Astrocyte (in vitro differentiated cells and primary cell): ENCODE data around the gene NUP160. TPM values are rescaled to one million over a fixed set of nuclear protein-coding genes. Genes with fewer than 3 reads are reported as not detected.
"Not testable (repeated sequence)": the region's sequence is repeated elsewhere in the genome, so short reads cannot be mapped to it uniquely, and the experiment has no call there.

Experiments used
- DNase-seq: peaks from one replicate; pipeline ENCODE4 v3.0.0-alpha.2; 2010; ENCODE audit warnings: low read depth
- FAIRE-seq: peaks from 2 replicates; lab custom pipeline; 2011; peaks lifted over from hg19 to GRCh38; lab: Jason Lieb, UNC
- H2AFZ ChIP-seq: 2 replicates; pipeline ENCODE4 v1.6.0; 2012; ENCODE audit warnings: low read depth, low read length, inconsistent platforms
- H3K27ac ChIP-seq: 2 replicates; pipeline ENCODE4 v1.5.1; 2011; ENCODE audit warnings: low read depth, low read length, inconsistent platforms
- H3K27me3 ChIP-seq: 2 replicates; pipeline ENCODE4 v1.6.0; 2011; ENCODE audit warnings: low read length, inconsistent platforms; ENCODE audit not compliant: insufficient read depth
- H3K36me3 ChIP-seq: 2 replicates; pipeline ENCODE4 v1.5.1; 2011; ENCODE audit warnings: low read length, inconsistent platforms; ENCODE audit not compliant: insufficient read depth
- H3K4me1 ChIP-seq: 2 replicates; pipeline ENCODE4 v1.5.1; 2011; ENCODE audit warnings: low read length, inconsistent platforms; ENCODE audit not compliant: insufficient read depth
- H3K4me2 ChIP-seq: 2 replicates; pipeline ENCODE4 v1.6.0; 2012; ENCODE audit warnings: low read length, inconsistent platforms
- H3K4me3 ChIP-seq: 2 replicates; pipeline ENCODE4 v1.5.1; 2011; ENCODE audit warnings: low read depth, mild to moderate bottlenecking, low read length, inconsistent platforms; ENCODE audit not compliant: insufficient read depth
- H3K79me2 ChIP-seq: 2 replicates; pipeline ENCODE4 v1.6.0; 2012; ENCODE audit warnings: mild to moderate bottlenecking, low read length, inconsistent platforms; ENCODE audit not compliant: insufficient read depth
- H3K9ac ChIP-seq: 2 replicates; pipeline ENCODE4 v1.6.0; 2012; ENCODE audit warnings: mild to moderate bottlenecking, low read length, inconsistent platforms
- H3K9me3 ChIP-seq: 2 replicates; pipeline ENCODE4 v1.5.1; 2012; ENCODE audit warnings: low read depth, mild to moderate bottlenecking, low read length, inconsistent platforms; ENCODE audit not compliant: insufficient read depth
- H4K20me1 ChIP-seq: 2 replicates; pipeline ENCODE4 v1.6.0; 2012; ENCODE audit warnings: low read length, inconsistent platforms; ENCODE audit not compliant: insufficient read depth
- H3K27ac Mint-ChIP-seq: one replicate; pipeline ENCODE4 v1.8.0; 2021; ENCODE audit warnings: mild to moderate bottlenecking, mixed read lengths; ENCODE audit not compliant: unreplicated experiment
- H3K27me3 Mint-ChIP-seq: one replicate; pipeline ENCODE4 v1.8.0; 2021; ENCODE audit warnings: low read depth, mixed read lengths; ENCODE audit not compliant: unreplicated experiment
- H3K36me3 Mint-ChIP-seq: one replicate; pipeline ENCODE4 v1.8.0; 2021; ENCODE audit warnings: low read depth, mixed read lengths; ENCODE audit not compliant: unreplicated experiment
- H3K4me1 Mint-ChIP-seq: one replicate; pipeline ENCODE4 v1.8.0; 2021; ENCODE audit warnings: low read depth, mixed read lengths; ENCODE audit not compliant: unreplicated experiment
- H3K4me3 Mint-ChIP-seq: one replicate; pipeline ENCODE4 v1.8.0; 2021; ENCODE audit warnings: mild to moderate bottlenecking, moderate library complexity, mixed read lengths; ENCODE audit not compliant: unreplicated experiment
- H3K9me3 Mint-ChIP-seq: one replicate; pipeline ENCODE4 v1.8.0; 2021; ENCODE audit warnings: mild to moderate bottlenecking, mixed read lengths; ENCODE audit not compliant: unreplicated experiment
- CTCF ChIP-seq: IDR thresholded peaks from 2 replicates; pipeline ENCODE4 v1.5.1; 2011; ENCODE audit warnings: low read depth, mild to moderate bottlenecking, inconsistent platforms, low read length, moderate library complexity; ENCODE audit not compliant: insufficient read depth
- EZH2 ChIP-seq: IDR thresholded peaks from 2 replicates; pipeline ENCODE4 v1.6.1; 2012; ENCODE audit warnings: mild to moderate bottlenecking, low read length, inconsistent platforms; ENCODE audit not compliant: insufficient read depth
- total RNA-seq: library from RNA; stranded (reverse); gene quantifications from 2 replicates; pipeline ENCODE4 v1.2.1, GENCODE V29; 2021

Gene NUP160
- total RNA-seq, 1 donor from 2014 or later, result 23.8 TPM

GRCh38 chr11:47828284-47828683 is 19.9 kb downstream of the NUP160 start:
- no peak overlapping the region for H3K4me3 ChIP-seq
- H3K36me3 ChIP-seq, result peaks cover 15% of the 10 kb centered on the region
- no peak overlapping the region for H3K9ac ChIP-seq
- no peaks in the 10 kb centered on the region for H3K9me3 Mint-ChIP-seq
- H3K27me3 Mint-ChIP-seq, result no peaks in the 10 kb centered on the region
- H2AFZ ChIP-seq, result no peak overlapping the region
- no peak overlapping the region for H3K4me3 Mint-ChIP-seq
- FAIRE-seq, result no peak
- H4K20me1 ChIP-seq, result peaks cover 29% of the 10 kb centered on the region
- no peak for TF ChIP-seq EZH2
- no peak for TF ChIP-seq CTCF
- H3K4me1 Mint-ChIP-seq, result no peaks in the 10 kb centered on the region
- H3K27me3 ChIP-seq, result no peaks in the 10 kb centered on the region
- no peak for DNase-seq
- H3K79me2 ChIP-seq, result peaks cover 62% of the 10 kb centered on the region
- H3K4me1 ChIP-seq, result no peaks in the 10 kb centered on the region
- H3K36me3 Mint-ChIP-seq, result peaks cover 17% of the 10 kb centered on the region
- H3K27ac Mint-ChIP-seq, result no peak overlapping the region
- no peak overlapping the region for H3K4me2 ChIP-seq
- H3K27ac ChIP-seq, result no peak overlapping the region
- H3K9me3 ChIP-seq, result no peaks in the 10 kb centered on the region

GRCh38 chr11:47822664-47823063 is 25.5 kb downstream of the NUP160 start:
- not testable (repeated sequence) for H3K27me3 ChIP-seq, H3K9me3 Mint-ChIP-seq, FAIRE-seq, H3K4me3 Mint-ChIP-seq, H3K4me1 ChIP-seq, H3K27ac Mint-ChIP-seq, H3K9ac ChIP-seq, H3K4me1 Mint-ChIP-seq, H3K9me3 ChIP-seq, H3K4me2 ChIP-seq, H3K4me3 ChIP-seq, H3K27me3 Mint-ChIP-seq, H3K27ac ChIP-seq, DNase-seq, H2AFZ ChIP-seq
- H4K20me1 ChIP-seq, result peaks cover 16% of the 10 kb centered on the region
- peaks cover 17% of the 10 kb centered on the region for H3K79me2 ChIP-seq
- H3K36me3 Mint-ChIP-seq, result peaks cover 17% of the 10 kb centered on the region
- peaks cover 16% of the 10 kb centered on the region for H3K36me3 ChIP-seq

- no peaks in the 10 kb centered on the region for H3K27me3 Mint-ChIP-seq
- Histone ChIP-seq H3K4me2 (no peak overlapping the region), H3K9me3 (no peaks in the 10 kb centered on the region), H3K9ac (no peak overlapping the region), H4K20me1 (no peaks in the 10 kb centered on the region), H3K4me1 (no peaks in the 10 kb centered on the region), H3K36me3 (peaks cover 29% of the 10 kb centered on the region), H2AFZ (no peak overlapping the region), H3K27ac (no peak overlapping the region), H3K79me2 (no peaks in the 10 kb centered on the region), H3K4me3 (no peak overlapping the region), H3K27me3 (no peaks in the 10 kb centered on the region)
- H3K9me3 Mint-ChIP-seq, result no peaks in the 10 kb centered on the region
- H3K36me3 Mint-ChIP-seq, result peaks cover 13% of the 10 kb centered on the region
- H3K4me1 Mint-ChIP-seq, result no peaks in the 10 kb centered on the region
- DNase-seq, result no peak
- FAIRE-seq, result no peak
- TF ChIP-seq EZH2 (no peak), CTCF (no peak)
- H3K4me3 Mint-ChIP-seq, result no peak overlapping the region
- no peak overlapping the region for H3K27ac Mint-ChIP-seq
Measured at GRCh38 chr11:47819743-47820142, 28.4 kb downstream of the NUP160 start.
